Measurements from ENCODE around the gene MCF2L. TPM values are rescaled to one million over a fixed set of nuclear protein-coding genes. Genes with fewer than 3 reads are reported as not detected.
A peak's percentile ranks its signal among the peaks of the same experiment; 100 is the strongest.

Gene MCF2L
- total RNA-seq, 1 experiment from 2014 or later = 5.8 TPM

- H3K36me3 ChIP-seq = no peaks in the 10 kb centered on the region
These were observed 112.0 kb downstream of the MCF2L start for GRCh38 chr13:113080901-113081521.

GRCh38 chr13:113082198-113083021 is 113.4 kb downstream of the MCF2L start:
- no peaks in the 10 kb centered on the region for H3K9me3 ChIP-seq
- H3K36me3 ChIP-seq = no peaks in the 10 kb centered on the region
- H3K27me3 ChIP-seq = no peaks in the 10 kb centered on the region; the same call in 1 of the 2 replicates
- DNase-seq = no peak
- H3K4me3 ChIP-seq = no peak overlapping the region

More at GRCh38 chr13:113080901-113081521, 112.0 kb downstream of the MCF2L start:
- Histone ChIP-seq H3K4me3 (no peak overlapping the region), H3K9me3 (no peaks in the 10 kb centered on the region), H3K27me3 (no peaks in the 10 kb centered on the region; the same call in 1 of the 2 replicates)
- DNase-seq = no peak

- Histone ChIP-seq H3K9me3 (no peaks in the 10 kb centered on the region), H3K36me3 (no peaks in the 10 kb centered on the region), H3K4me3 (no peak overlapping the region), H3K27me3 (no peaks in the 10 kb centered on the region; the same call in 1 of the 2 replicates)
- no peak for DNase-seq
These were observed 114.0 kb downstream of the MCF2L start for GRCh38 chr13:113083022-113083373.

- H3K36me3 ChIP-seq = no peaks in the 10 kb centered on the region
- no peak overlapping the region for H3K4me3 ChIP-seq
- H3K27me3 ChIP-seq = no peaks in the 10 kb centered on the region; the same call in 1 of the 2 replicates
- DNase-seq = peak; percentile 50
- H3K9me3 ChIP-seq = no peaks in the 10 kb centered on the region
These were observed 114.5 kb downstream of the MCF2L start for GRCh38 chr13:113083402-113084061.

- Histone ChIP-seq H3K4me3 (no peak overlapping the region), H3K27me3 (no peaks in the 10 kb centered on the region; the same call in 1 of the 2 replicates), H3K36me3 (no peaks in the 10 kb centered on the region), H3K9me3 (no peaks in the 10 kb centered on the region)
- DNase-seq = no peak
These were observed 115.3 kb downstream of the MCF2L start for GRCh38 chr13:113084094-113084942.

GRCh38 chr13:113084943-113085540 is 116.0 kb downstream of the MCF2L start:
- no peak overlapping the region for H3K4me3 ChIP-seq
- no peak for DNase-seq
- H3K36me3 ChIP-seq = no peaks in the 10 kb centered on the region
- no peaks in the 10 kb centered on the region for H3K9me3 ChIP-seq
- H3K27me3 ChIP-seq = no peaks in the 10 kb centered on the region; the same call in 1 of the 2 replicates

- Histone ChIP-seq H3K9me3 (no peaks in the 10 kb centered on the region), H3K27me3 (no peaks in the 10 kb centered on the region; the same call in 1 of the 2 replicates), H3K4me3 (no peak overlapping the region), H3K36me3 (no peaks in the 10 kb centered on the region)
- DNase-seq = no peak
These were observed 117.2 kb downstream of the MCF2L start for GRCh38 chr13:113086031-113086750.

GRCh38 chr13:113086991-113087922 is 118.2 kb downstream of the MCF2L start:
- Histone ChIP-seq H3K9me3 (no peaks in the 10 kb centered on the region), H3K36me3 (no peaks in the 10 kb centered on the region), H3K4me3 (no peak overlapping the region), H3K27me3 (no peaks in the 10 kb centered on the region; the same call in 1 of the 2 replicates)
- DNase-seq = no peak

GRCh38 chr13:113087923-113088690 is 119.1 kb downstream of the MCF2L start:
- Histone ChIP-seq H3K36me3 (no peaks in the 10 kb centered on the region), H3K9me3 (no peaks in the 10 kb centered on the region), H3K4me3 (no peak overlapping the region), H3K27me3 (no peaks in the 10 kb centered on the region; the same call in 1 of the 2 replicates)
- no peak for DNase-seq

- Histone ChIP-seq H3K27me3 (no peaks in the 10 kb centered on the region; the same call in 1 of the 2 replicates), H3K36me3 (no peaks in the 10 kb centered on the region), H3K9me3 (no peaks in the 10 kb centered on the region), H3K4me3 (no peak overlapping the region)
- no peak for DNase-seq
These were observed 119.6 kb downstream of the MCF2L start for GRCh38 chr13:113088691-113089020.

GRCh38 chr13:113089693-113090414 is 120.8 kb downstream of the MCF2L start:
- no peaks in the 10 kb centered on the region for H3K36me3 ChIP-seq
- H3K4me3 ChIP-seq = no peak overlapping the region
- DNase-seq = no peak
- no peaks in the 10 kb centered on the region for H3K9me3 ChIP-seq
- no peaks in the 10 kb centered on the region; the same call in 1 of the 2 replicates for H3K27me3 ChIP-seq

GRCh38 chr13:113090415-113090770 is 121.4 kb downstream of the MCF2L start:
- Histone ChIP-seq H3K36me3 (no peaks in the 10 kb centered on the region), H3K27me3 (no peaks in the 10 kb centered on the region; the same call in 1 of the 2 replicates), H3K4me3 (no peak overlapping the region), H3K9me3 (no peaks in the 10 kb centered on the region)
- no peak for DNase-seq

GRCh38 chr13:113090806-113091205 is 121.8 kb downstream of the MCF2L start:
- no peak for DNase-seq
- Histone ChIP-seq H3K4me3 (no peak overlapping the region), H3K27me3 (no peaks in the 10 kb centered on the region; the same call in 1 of the 2 replicates), H3K36me3 (no peaks in the 10 kb centered on the region), H3K9me3 (no peaks in the 10 kb centered on the region)
